Adrenal gland (tissue), 5 donors: Measurements from ENCODE around the gene CCDC93.

ENCODE experiments used
- CTCF ChIP-seq, 6 experiments: fragments of 450-650 bp in 4 of 6; fragments of 200-600 bp in 2 of 6; sonication (generic) in 1 of 6; IDR thresholded peaks; 1 replicate in 5 of 6; 2 replicates in 1 of 6; pipeline versions ENCODE4 v1.5.1 to v1.8.0; 2016 to 2021; ENCODE audit warnings: antibody characterized with exemption in 6 of 6, mild to moderate bottlenecking in 2 of 6, moderate library complexity in 1 of 6
- POLR2A ChIP-seq, 2 donors: fragments of 450-650 bp; IDR thresholded peaks; one replicate each; pipeline ENCODE4 v1.6.1; 2017; ENCODE audit warnings: antibody characterized with exemption in 2 of 2, mild to moderate bottlenecking in 2 of 2, moderate library complexity in 1 of 2
- donor health status: DM: no; HTN: no; CAD: no.

GRCh38 chr2:117996525-117996924 lies 17.3 kb downstream of the CCDC93 start:
- no peak for TF ChIP-seq CTCF (IDR thresholded peaks at IDR 0.05)
- TF ChIP-seq POLR2A (IDR thresholded peaks at IDR 0.05): no peak
